ENCODE data around the gene SF3B6. TPM values are rescaled to one million over a fixed set of nuclear protein-coding genes. Genes with fewer than 3 reads are reported as not detected.
"Not testable (repeated sequence)": the region's sequence is repeated elsewhere in the genome, so short reads cannot be mapped to it uniquely, and the experiment has no call there.

SF3B6 gene
- 339 and 437 TPM in 2 replicates for total RNA-seq (2014; rRNA removed; shearing (Covaris generic))

GRCh38 chr2:24075915-24076848, at the start of gene SF3B6:
TSS of gene SF3B6 (minus strand) at chr2:24076326. CDS start at chr2:24076229, 97 bp downstream.
- in situ Hi-C loops (cut with HindIII; ENCODE audit: low sequenced_read_pairs): no loop called here

DNA sequence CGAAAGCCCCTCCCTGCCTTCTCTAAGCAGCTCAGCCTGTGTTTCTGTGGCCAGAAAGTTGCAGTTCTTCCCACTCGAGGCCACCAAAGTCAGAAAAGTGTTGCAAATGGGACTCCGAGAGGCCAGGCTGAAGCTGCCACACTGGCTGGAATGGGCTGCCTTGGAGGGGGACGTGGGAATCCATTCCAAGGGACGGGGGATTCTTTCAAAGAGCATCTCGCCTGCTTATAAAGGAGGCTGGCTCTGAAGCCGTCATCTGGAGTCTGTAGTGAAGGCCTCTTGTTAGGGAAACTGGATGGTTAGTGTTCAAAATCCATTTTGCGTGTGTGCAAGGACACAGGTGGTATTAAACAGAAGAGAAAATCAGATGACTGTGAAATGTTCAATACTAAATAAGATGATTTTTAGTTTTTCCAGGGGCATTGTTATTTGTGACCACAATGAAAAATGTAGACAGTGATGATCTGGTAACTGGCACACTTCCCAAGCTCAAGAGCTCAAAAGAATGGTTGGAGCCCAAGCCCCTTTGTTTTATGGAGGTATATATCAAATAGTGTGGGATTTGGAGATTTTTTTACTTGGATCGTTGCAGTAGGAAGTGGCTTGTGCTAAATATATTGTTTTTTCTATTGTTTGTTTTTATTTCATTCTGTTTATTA, 47.9 kb upstream of the SF3B6 start:
- peak; percentile 65 for DNase-seq (ENCODE audit: low spot score)
- in situ Hi-C loops (cut with HindIII; ENCODE audit: low sequenced_read_pairs): no loop called here

More at GRCh38 chr2:24075915-24076848, at the start of gene SF3B6:
- DNase-seq (ENCODE audit: low spot score): peak; percentile 99

DNA sequence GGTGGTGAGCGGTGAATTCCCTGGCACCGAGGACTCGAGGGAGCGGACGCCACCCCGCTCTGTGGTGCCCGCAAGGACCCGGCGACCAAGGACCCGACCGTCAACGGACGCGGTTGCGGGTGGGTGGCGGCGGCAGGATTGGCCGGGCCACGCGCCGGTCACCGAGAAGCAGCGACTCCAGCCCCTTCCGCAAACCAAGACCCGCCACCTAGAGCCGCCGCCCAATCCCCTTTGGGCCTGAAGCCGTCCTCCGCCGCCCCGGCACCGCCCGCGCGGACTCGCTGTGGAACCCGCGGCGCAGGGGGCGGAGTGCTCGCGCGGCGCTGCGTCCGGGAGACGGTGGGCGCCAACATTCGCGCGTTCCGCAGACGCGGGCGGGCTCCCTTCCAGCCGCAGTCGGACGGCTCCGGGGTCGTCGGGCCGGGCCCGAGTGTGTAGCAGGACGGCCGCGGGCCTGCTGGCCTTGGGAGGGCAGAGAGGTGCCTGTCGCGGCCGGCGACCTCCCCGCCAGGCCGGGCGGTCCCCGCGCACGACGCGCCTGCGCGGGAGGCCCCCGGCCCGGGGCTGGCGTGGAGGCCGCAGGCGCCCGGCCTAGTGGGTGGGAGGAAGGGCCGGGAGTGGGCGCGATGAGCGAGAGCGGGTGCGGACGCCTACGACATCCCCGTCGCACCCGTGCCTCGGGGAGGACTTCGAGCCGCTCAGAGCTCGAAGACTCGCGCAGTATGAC, 47.2 kb upstream of the SF3B6 start, which contains the start of the genes FAM228B and PFN4:
FAM228B (plus strand) TSS at position 275 of the 727 bp plus-strand sequence. CDS start 893 bp downstream, outside the sequence.
PFN4 (minus strand) TSS at position 140 of the 727 bp plus-strand sequence. CDS start 799 bp downstream, outside the sequence.
- DNase-seq (ENCODE audit: low spot score): peak; percentile 88
- in situ Hi-C loops (cut with HindIII; ENCODE audit: low sequenced_read_pairs): no loop called here

DNA sequence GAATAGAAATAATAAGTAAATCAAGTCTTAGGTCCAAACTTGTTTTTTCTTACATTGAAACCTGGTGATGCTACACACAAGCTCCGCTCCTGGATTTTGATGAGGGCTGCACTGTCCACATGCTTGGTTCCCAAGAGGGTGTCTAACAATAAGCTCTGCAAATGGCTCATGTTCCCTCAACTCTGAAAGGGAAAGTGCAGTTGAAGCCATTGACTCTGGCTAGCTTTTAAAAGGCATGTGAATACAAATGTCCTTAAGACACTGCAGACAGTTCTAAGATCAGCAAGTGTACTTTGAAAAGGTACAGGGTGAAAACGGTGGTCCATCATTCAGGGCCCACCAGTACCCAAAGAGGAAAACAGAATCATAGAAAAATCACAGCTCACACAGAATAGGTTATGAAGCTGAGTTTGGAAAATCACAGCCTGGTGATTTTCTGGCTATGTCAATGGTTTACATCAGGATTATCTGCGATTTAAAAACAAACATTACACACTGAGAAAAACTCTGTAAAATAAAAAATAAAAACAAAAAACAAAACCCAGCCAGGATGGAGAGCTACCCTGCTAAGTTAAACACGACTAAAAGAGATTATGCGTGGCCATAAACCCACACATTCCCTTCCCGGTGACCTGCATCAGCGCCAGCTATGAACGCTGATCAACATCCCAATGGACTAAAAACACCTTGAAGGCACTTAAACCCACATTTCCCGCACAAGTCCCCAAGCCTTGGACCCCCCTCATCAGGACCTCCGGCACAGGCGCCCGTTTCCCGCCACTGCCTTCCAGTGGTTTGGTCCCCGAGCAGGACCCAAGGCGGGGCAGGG, 46.5 kb upstream of the SF3B6 start:
- peak; percentile 47 for DNase-seq (ENCODE audit: low spot score)
- in situ Hi-C loops (cut with HindIII; ENCODE audit: low sequenced_read_pairs): no loop called here

DNA sequence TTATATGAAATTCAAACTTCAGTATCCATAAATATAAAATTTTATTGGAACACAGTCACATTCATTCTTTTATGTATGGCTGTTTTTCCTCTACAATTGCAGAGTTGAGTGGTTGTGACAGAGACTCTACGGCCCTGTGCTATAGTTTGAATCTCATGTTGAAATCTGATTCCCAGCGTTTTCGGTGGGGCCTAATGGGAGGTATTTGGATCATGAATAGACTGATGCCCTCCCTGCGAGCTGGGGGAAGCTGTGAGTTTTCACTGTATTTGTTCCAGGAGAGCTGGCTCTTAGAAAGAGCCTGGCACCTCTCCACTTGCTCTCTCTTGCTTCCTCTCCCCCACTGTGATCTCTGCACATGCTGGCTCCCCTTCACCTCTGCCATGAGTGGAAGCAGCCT, 45.3 kb upstream of the SF3B6 start:
- DNase-seq (ENCODE audit: low spot score): peak; percentile 31
- in situ Hi-C loops (cut with HindIII; ENCODE audit: low sequenced_read_pairs): no loop called here

DNA sequence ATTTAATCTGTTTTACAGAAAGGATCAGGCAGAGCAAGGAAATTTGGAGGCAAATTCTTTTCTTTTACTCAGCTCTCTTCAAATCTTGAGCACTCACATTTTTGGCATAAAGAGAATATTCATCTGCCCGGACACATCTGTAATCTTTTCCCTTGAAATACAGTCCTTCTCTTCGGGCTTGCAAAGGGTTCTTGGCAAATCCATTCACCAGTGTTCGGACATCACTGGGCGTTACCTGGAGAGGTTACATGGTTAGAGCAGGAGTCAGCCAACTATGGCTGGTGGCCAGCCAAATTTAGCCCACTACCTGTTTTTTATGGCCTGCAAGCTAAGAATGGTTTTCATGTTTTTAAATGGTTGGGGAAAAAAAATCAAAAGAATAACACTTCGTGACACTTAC, 44.9 kb upstream of the SF3B6 start:
- no peak for DNase-seq (ENCODE audit: low spot score)
- in situ Hi-C loops (cut with HindIII; ENCODE audit: low sequenced_read_pairs): no loop called here

DNA sequence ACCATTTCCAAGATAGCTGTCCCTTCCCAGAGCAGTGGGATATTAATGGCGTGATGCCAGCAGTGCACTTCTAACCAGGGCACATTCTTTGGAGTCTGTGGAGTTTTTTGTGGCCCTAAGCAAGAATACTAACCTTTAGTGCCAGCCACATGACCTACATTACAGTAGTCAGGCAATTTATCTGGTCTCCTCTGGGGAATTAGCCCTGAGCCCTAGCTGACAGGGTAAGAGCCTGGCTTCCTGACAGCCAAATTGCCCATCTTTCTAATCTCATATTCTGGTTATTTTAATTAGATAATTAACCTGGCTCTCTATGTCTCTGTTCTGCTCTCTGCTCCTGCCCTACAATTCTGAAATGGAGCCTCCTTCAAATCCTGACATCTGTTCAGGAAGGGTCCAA, 41.8 kb upstream of the SF3B6 start:
- no peak for DNase-seq (ENCODE audit: low spot score)
- in situ Hi-C loops (cut with HindIII; ENCODE audit: low sequenced_read_pairs): no loop called here

GRCh38 chr2:24115057-24115456, 38.9 kb upstream of the SF3B6 start:
- no peak for DNase-seq (ENCODE audit: low spot score)
- in situ Hi-C loops (cut with HindIII; ENCODE audit: low sequenced_read_pairs): no loop called here

DNA sequence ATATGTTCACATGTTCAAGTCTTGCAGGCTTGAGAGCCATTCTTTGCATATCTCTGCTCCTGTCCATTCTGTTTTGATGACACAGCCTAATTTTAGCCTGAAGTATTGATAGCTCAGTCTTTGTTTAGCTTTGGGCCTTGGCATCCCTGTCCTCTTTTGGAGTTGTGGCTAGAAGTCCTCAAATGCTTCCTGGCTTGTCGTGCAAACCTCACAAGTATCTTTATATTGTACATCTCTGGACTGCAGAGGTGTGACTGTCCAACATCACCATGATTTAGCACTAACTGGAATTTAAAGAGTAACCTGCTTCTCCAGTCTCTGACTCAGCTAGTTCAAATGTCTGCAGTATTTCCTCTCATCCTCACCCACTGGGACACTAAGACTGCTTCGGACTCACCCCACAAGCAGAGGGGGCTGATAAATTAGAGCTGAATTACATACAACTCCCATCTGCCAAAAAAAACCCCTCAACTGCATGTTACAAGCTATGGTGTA, 35.3 kb upstream of the SF3B6 start:
- in situ Hi-C loops (cut with HindIII; ENCODE audit: low sequenced_read_pairs): no loop called here
- DNase-seq (ENCODE audit: low spot score): no peak

DNA sequence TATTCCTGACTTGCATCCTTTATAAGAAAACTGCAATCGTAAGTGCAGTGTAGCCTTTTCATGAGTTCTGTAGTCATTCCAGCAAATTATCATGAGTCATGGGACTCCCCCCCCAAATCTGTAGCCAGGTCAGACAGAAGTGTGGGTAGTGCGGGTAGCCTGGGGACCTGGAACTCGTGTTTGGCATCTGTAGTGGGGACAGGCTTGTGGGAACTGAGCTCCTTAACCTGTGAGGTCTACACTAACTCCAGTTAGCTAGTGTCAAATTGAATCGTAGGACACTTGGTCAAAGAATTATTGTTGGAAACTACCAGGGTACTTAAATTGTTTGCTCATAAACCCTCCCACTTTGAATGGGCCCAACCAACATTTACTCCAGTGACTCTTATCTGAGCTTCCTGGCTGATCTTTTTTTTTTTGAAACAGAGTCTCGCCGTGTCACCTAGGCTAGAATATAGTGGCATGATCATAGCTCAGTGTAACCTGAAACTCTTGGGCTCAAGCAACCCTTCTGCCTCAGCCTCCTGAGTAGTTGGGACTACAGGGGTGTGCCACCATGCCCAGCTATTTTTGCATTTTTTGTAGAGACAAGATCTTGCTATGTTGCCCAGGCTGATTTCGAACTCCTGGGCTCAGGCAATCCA, 34.7 kb upstream of the SF3B6 start:
- DNase-seq (ENCODE audit: low spot score): no peak
- in situ Hi-C loops (cut with HindIII; ENCODE audit: low sequenced_read_pairs): no loop called here

GRCh38 chr2:24109431-24109830, 33.3 kb upstream of the SF3B6 start:
- in situ Hi-C loops (cut with HindIII; ENCODE audit: low sequenced_read_pairs); DNase-seq (ENCODE audit: low spot score): not testable (repeated sequence)

DNA sequence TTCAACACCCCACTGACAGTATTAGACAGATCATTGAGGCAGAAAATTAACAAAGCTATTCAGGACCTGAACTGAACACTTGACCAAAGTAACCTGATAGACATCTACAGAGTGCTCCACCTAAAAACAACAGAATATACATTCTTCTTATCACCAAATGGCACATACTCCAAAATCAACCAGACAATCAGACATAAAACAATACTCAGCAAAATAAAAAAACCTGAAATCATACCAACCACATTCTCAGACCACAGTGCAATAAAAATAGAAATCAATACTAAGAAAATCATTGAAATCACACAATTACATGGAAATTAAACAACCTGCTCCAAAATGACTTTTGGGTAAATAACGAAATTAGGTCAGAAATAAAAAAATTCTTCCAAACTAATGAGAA, 31.2 kb upstream of the SF3B6 start:
- DNase-seq (ENCODE audit: low spot score): no peak
- in situ Hi-C loops (cut with HindIII; ENCODE audit: low sequenced_read_pairs): no loop called here

- in situ Hi-C loops (cut with HindIII; ENCODE audit: low sequenced_read_pairs): no loop called here
- DNase-seq (ENCODE audit: low spot score): no peak
Measured at GRCh38 chr2:24106786-24107185, 30.7 kb upstream of the SF3B6 start.

DNA sequence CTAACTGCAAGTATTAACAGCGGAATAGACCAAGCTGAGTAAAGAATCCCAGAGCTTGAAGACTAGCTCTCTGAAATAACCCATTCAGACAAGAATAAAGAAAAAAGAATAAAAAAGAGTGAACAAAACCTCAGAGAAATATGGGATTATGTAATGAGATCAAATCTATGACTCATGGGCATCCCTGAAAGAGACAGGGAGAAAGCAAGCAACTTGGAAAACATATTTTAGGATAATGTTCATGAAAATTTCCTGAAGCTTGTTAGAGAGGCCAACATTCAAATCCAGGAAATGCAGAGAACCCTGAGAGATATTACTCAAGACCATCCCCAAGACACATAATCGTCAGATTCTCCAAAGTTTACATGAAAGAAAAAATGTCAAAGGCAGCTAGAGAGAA, 29.7 kb upstream of the SF3B6 start:
- DNase-seq (ENCODE audit: low spot score): no peak
- in situ Hi-C loops (cut with HindIII; ENCODE audit: low sequenced_read_pairs): no loop called here

DNA sequence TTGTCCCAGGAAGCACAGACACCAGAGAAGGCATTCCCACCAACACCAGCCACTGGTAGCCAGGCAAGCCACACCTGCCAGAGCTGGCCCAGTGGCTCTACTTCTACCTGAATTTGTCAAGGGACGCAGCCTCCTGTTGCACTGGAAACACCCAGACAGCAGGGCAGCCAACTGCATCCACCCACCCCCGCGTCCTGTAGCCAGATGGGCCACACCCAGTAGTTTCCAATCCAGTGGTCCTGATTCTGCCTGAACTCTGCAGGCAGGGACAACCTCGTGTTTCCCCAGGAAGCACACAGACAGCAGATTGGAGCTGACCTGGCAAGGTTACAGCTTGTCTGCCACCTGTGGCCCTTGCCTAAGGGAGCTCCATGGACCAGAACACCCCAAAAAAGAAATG, 28.8 kb upstream of the SF3B6 start:
- DNase-seq (ENCODE audit: low spot score): no peak
- in situ Hi-C loops (cut with HindIII; ENCODE audit: low sequenced_read_pairs): no loop called here

- in situ Hi-C loops (cut with HindIII; ENCODE audit: low sequenced_read_pairs): no loop called here
- no peak for DNase-seq (ENCODE audit: low spot score)
Measured at GRCh38 chr2:24104110-24104650, 28.1 kb upstream of the SF3B6 start.

DNA sequence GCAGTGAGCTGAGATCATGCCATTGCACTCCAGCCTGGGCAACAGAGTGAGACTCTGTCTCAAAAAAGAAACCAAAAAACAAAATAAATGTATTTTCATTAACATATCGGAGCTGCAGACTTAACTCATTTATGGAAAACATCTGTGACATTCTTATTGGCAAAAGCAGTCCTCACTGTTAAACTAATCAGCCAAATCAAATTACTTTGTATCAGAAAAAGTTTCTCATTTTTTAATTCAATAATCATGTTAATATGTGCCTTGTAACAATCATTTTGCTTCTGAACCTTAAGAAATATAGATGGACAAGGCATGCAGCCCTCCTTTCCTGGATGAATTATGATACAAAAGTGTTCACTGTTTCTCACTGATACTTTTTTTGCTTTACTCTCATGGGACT, 26.6 kb upstream of the SF3B6 start:
- DNase-seq (ENCODE audit: low spot score): no peak
- in situ Hi-C loops (cut with HindIII; ENCODE audit: low sequenced_read_pairs): no loop called here

DNA sequence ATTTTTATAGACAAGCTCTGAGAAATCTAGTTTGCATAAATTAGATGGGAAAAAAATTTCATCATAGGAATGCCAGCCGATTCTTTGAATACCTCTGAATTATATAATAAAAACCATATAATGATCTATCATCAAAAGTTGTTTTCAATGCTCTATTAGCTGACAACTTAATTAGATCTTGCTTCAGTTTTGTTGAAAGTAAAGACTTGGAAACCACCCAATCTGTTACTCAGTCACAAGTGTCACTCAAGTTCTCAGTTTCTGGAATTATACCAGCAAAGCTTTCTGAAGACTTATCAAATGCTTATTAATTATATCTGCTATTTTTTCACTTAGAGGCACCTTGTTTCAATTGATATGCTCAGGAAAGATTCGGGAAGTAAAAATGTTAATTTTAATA, 25.9 kb upstream of the SF3B6 start:
- no peak for DNase-seq (ENCODE audit: low spot score)
- in situ Hi-C loops (cut with HindIII; ENCODE audit: low sequenced_read_pairs): no loop called here

Measured in G401 (cell line).